Heart left ventricle (tissue), 16 donors: ENCODE results near the gene SPC24. TPM values are rescaled to one million over a fixed set of nuclear protein-coding genes. Genes with fewer than 3 reads are reported as not detected.
"Not testable (repeated sequence)": the region's sequence is repeated elsewhere in the genome, so short reads cannot be mapped to it uniquely, and the experiment has no call there.

Experiments
- ATAC-seq, 4 donors: fragments of 200-7000 bp; cut with Tn5 transposase; one replicate each; pipeline ENCODE4 v1.9.1; 2020 to 2022; ENCODE audit warnings: moderate library complexity in 4 of 4, mild to moderate bottlenecking in 3 of 4, moderate number of reproducible peaks in 1 of 4
- DNase-seq, 5 donors: peaks; one replicate each; pipeline ENCODE4 v3.0.0-alpha.2; 2020
- H3K27ac ChIP-seq, 12 donors: fragments of 200-600 bp; sonication (generic) in 4 of 12; one replicate each; pipeline versions ENCODE4 v1.5.0 to v1.8.0; 2016 to 2022; ENCODE audit warnings: mild to moderate bottlenecking in 2 of 12
- H3K27me3 ChIP-seq, 9 donors: fragments of 200-600 bp; sonication (generic) in 2 of 9; one replicate each; pipeline versions ENCODE4 v1.5.1 to v1.8.0; 2016 to 2022; ENCODE audit warnings: mild to moderate bottlenecking in 3 of 9
- H3K36me3 ChIP-seq, 9 donors: fragments of 200-600 bp; sonication (generic) in 2 of 9; one replicate each; pipeline versions ENCODE4 v1.5.0 to v1.8.0; 2018 to 2022; ENCODE audit warnings: mild to moderate bottlenecking in 2 of 9
- H3K4me1 ChIP-seq, 12 donors: fragments of 200-600 bp; sonication (generic) in 4 of 12; one replicate each; pipeline versions ENCODE4 v1.5.0 to v1.8.0; 2016 to 2022; ENCODE audit warnings: mild to moderate bottlenecking in 3 of 12
- H3K4me3 ChIP-seq, 12 donors: fragments of 200-600 bp; sonication (generic) in 4 of 12; one replicate each; pipeline versions ENCODE4 v1.5.0 to v1.8.0; 2017 to 2022; ENCODE audit warnings: mild to moderate bottlenecking in 9 of 12, moderate library complexity in 4 of 12
- H3K9me3 ChIP-seq, 12 donors: fragments of 200-600 bp; sonication (generic) in 4 of 12; one replicate each; pipeline versions ENCODE4 v1.5.0 to v1.8.0; 2016 to 2022; ENCODE audit warnings: mild to moderate bottlenecking in 1 of 12
- POLR2A ChIP-seq, 2 donors: fragments of 450-650 bp; IDR thresholded peaks; one replicate each; pipeline ENCODE4 v1.6.1; 2017; ENCODE audit warnings: antibody characterized with exemption in 2 of 2, mild to moderate bottlenecking in 2 of 2, moderate library complexity in 2 of 2
- WGBS, 4 donors: extraction: QIAGEN DNeasy Blood & Tissue Kit in 2 of 4; methylation state at CpG; one replicate each; pipeline versions ENCODE4 v1.1.5 to v1.1.7; 2013 to 2018; 5-methylcytosine and 5-hydroxymethylcytosine counted together
- intact Hi-C, 10 donors: fragments of 100-400 bp; cut with DNase I; formaldehyde crosslinking; loops; one replicate each; pipeline versions ENCODE4 v1.11.1 to v1.14.2; 2022
- polyA plus RNA-seq, 2 donors: library from polyadenylated mRNA; stranded (reverse); fragments of 200-250 nt; gene quantifications; one replicate each; pipeline ENCODE4 v1.2.3, GENCODE V29; 2013
- total RNA-seq, 9 donors: library from RNA; depleted of rRNA in 2 of 9; stranded (reverse); fragments of >200 nt in 2 of 9; fragmentation: NEBNext Ultra II Directional in 3 of 9; extraction: Animal tissue kit (Norgen Biotek cat#: 25700) in 3 of 9; gene quantifications; one replicate each; pipeline versions ENCODE4 v1.1.0 to v1.2.4, GENCODE V29; 2016 to 2023
- TF ChIP-seq, protein P1 (sequence below), 12 donors: fragments of 200-600 bp; sonication (generic) in 4 of 12; IDR thresholded peaks; one replicate each; pipeline versions ENCODE4 v1.5.0 to v1.8.0; 2018 to 2022; ENCODE audit warnings: antibody characterized with exemption in 12 of 12, mild to moderate bottlenecking in 5 of 12
- donor health status: ischemic (EF 13 %, LVEDD 7.1; RV severe dilation, severe dysfunction).
- donor health status: healthy with polysubstance abuse.
- donor health status: DM: no; HTN: yes; CAD: no.
- donor health status: DM: no; HTN: no; CAD: no.
- donor health status: ischemic (EF 25% LVEDD 6.9; RV normal size, moderate dysfunction).
- donor health status: ischemic (EF 25% LVEDD 5.7; RV mildly dilated, moderate dysfunction).
- donor health status: healthy.
- donor health status: DM: yes; HTN: yes; CAD: no.
- donor health status: ischemic (EF 35%, LVEDD 5.7; RV mildly dilated, moderate dysfunction).
- donor health status: nonischemic (EF 11% LVEDD 7.7; RV severe dilation, severe dysfunction).
- donor health status: DM: yes; HTN: yes; CAD: no.
- donor health status: PGD.
- donor health status: ischemic (EF 29% LVEDD 5.4; RV normal size, mild dysfunction).
- donor health status: nonischemic (EF 23%, LVEDD 6.1; RV moderate dilation, normal function).

SPC24 gene
- total and polyA plus RNA-seq, 11 donors = 1.4 to 10.7 (median 4.9) TPM

- peaks cover 13 to 86% (median 61%) of the 10 kb centered on the region in 12 donors for H3K4me1 ChIP-seq
- TF ChIP-seq, protein P1, sequence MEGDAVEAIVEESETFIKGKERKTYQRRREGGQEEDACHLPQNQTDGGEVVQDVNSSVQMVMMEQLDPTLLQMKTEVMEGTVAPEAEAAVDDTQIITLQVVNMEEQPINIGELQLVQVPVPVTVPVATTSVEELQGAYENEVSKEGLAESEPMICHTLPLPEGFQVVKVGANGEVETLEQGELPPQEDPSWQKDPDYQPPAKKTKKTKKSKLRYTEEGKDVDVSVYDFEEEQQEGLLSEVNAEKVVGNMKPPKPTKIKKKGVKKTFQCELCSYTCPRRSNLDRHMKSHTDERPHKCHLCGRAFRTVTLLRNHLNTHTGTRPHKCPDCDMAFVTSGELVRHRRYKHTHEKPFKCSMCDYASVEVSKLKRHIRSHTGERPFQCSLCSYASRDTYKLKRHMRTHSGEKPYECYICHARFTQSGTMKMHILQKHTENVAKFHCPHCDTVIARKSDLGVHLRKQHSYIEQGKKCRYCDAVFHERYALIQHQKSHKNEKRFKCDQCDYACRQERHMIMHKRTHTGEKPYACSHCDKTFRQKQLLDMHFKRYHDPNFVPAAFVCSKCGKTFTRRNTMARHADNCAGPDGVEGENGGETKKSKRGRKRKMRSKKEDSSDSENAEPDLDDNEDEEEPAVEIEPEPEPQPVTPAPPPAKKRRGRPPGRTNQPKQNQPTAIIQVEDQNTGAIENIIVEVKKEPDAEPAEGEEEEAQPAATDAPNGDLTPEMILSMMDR (IDR thresholded peaks at IDR 0.05) = no peak
- TF ChIP-seq POLR2A (IDR thresholded peaks at IDR 0.05) = no peak
- intact Hi-C loops = loop anchor here in 2 of 10 donors (5.0 kb wide), 2 partner anchors 33 to 43 kb away; partner anchors contain the start of gene SPC24 (in 1 of the 2)
- H3K4me3 ChIP-seq = peak overlapping the region in 1 of 12 donors; percentile 3
- ATAC-seq (no peak), DNase-seq (no peak)
- H3K27ac ChIP-seq = peak overlapping the region; percentile 32 to 97 (median 81)
- 70 to 79% (median 74%) methylated on average over 8 of the region's 8 CpGs for WGBS, 4 donors
- H3K27me3 ChIP-seq = no peaks in the 10 kb centered on the region
- no peaks in the 10 kb centered on the region for H3K9me3 ChIP-seq
- H3K36me3 ChIP-seq = peaks cover 0 to 88% (median 58%) of the 10 kb centered on the region in 9 donors
These were observed 34.9 kb upstream of the SPC24 start for GRCh38 chr19:11190501-11190900.

- H3K9me3 ChIP-seq = peaks cover 0 to 3% (median 0%) of the 10 kb centered on the region in 12 donors
- TF ChIP-seq, protein P1 (IDR thresholded peaks at IDR 0.05) = no peak
- no peak for TF ChIP-seq POLR2A (IDR thresholded peaks at IDR 0.05)
- no peak for ATAC-seq
- H3K4me3 ChIP-seq = no peak overlapping the region
- WGBS, 4 donors = 92 to 96% (median 93%) methylated on average over 9 of the region's 9 CpGs
- H3K4me1 ChIP-seq = peaks cover 9 to 73% (median 34%) of the 10 kb centered on the region in 12 donors
- H3K27ac ChIP-seq = peak overlapping the region in 3 of 12 donors; percentile 22 to 91 (median 30)
- no peak for DNase-seq
- H3K36me3 ChIP-seq = peaks cover 0 to 99% (median 54%) of the 10 kb centered on the region in 9 donors
- H3K27me3 ChIP-seq = no peaks in the 10 kb centered on the region
- intact Hi-C loops = no loop called here
These were observed 31.9 kb upstream of the SPC24 start for GRCh38 chr19:11187441-11187840.

- WGBS, 4 donors = 92 to 95% (median 94%) methylated on average over 1 of the region's 1 CpG
These were observed 27.4 kb upstream of the SPC24 start for GRCh38 chr19:11182994-11183393.

GRCh38 chr19:11181488-11181887 is 25.9 kb upstream of the SPC24 start:
- ATAC-seq (no peak), DNase-seq (no peak)
- H3K36me3 ChIP-seq = peaks cover 0 to 86% (median 50%) of the 10 kb centered on the region in 9 donors
- intact Hi-C loops = no loop called here
- WGBS, 4 donors = 92 to 95% (median 93%) methylated on average over 4 of the region's 4 CpGs
- no peak overlapping the region for H3K4me3 ChIP-seq
- H3K27ac ChIP-seq = peak overlapping the region in 4 of 12 donors; percentile 10 to 91 (median 22)
- no peaks in the 10 kb centered on the region for H3K27me3 ChIP-seq
- peaks cover 0 to 3% (median 0%) of the 10 kb centered on the region in 12 donors for H3K9me3 ChIP-seq
- peaks cover 0 to 52% (median 21%) of the 10 kb centered on the region in 12 donors for H3K4me1 ChIP-seq
- TF ChIP-seq POLR2A (IDR thresholded peaks at IDR 0.05) = no peak
- TF ChIP-seq, protein P1 (IDR thresholded peaks at IDR 0.05) = no peak

More at GRCh38 chr19:11182994-11183393, 27.4 kb upstream of the SPC24 start:
- Histone ChIP-seq H3K9me3 (peaks cover 0 to 3% (median 0%) of the 10 kb centered on the region in 12 donors), H3K27me3 (no peaks in the 10 kb centered on the region), H3K4me3 (no peak overlapping the region), H3K4me1 (peaks cover 0 to 57% (median 21%) of the 10 kb centered on the region in 12 donors), H3K27ac (peak overlapping the region in 1 of 12 donors; percentile 91), H3K36me3 (peaks cover 0 to 86% (median 45%) of the 10 kb centered on the region in 9 donors)
- ATAC-seq (no peak), DNase-seq (no peak)
- no peak for TF ChIP-seq POLR2A (IDR thresholded peaks at IDR 0.05)
- TF ChIP-seq, protein P1 (IDR thresholded peaks at IDR 0.05) = no peak
- intact Hi-C loops = no loop called here

DNA sequence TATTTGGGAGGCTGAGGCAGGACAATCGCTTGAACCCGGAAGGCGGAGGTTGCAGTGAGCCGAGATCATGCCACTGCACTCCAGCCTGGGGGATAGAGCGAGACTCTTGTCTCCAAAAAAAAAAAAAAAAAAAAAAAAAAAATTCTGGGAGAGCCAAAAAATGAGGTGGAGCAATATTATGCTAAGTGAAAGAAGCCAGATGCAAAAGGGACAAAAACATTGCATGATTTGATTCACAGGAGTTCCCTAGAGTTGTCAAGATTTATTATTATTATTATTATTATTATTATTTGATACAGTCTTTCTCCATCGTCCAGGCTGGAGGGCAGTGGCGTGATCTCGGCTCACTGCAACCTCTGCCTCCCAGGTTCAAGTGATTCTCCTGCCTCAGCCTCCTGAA is 25.4 kb upstream of the SPC24 start:
- peaks cover 0 to 86% (median 50%) of the 10 kb centered on the region in 9 donors for H3K36me3 ChIP-seq
- ATAC-seq = peak in 2 of 4 donors; percentile 14 to 19
- peaks cover 0 to 49% (median 21%) of the 10 kb centered on the region in 12 donors for H3K4me1 ChIP-seq
- H3K4me3 ChIP-seq, DNase-seq, H3K9me3 ChIP-seq, intact Hi-C loops, H3K27me3 ChIP-seq: not testable (repeated sequence)
- whole genome bisulfite sequencing, 4 donors = 70 to 78% (median 75%) methylated on average over 8 of the region's 8 CpGs
- peak overlapping the region in 9 of 12 donors; percentile 3 to 91 (median 56) for H3K27ac ChIP-seq
